GM23338 (cell line): Measurements from ENCODE around the gene GLUD1. TPM values are rescaled to one million over a fixed set of nuclear protein-coding genes. Genes with fewer than 3 reads are reported as not detected.
"Not testable (repeated sequence)": the region's sequence is repeated elsewhere in the genome, so short reads cannot be mapped to it uniquely, and the experiment has no call there.

Source experiments
- ATAC-seq: fragments of 200-7000 bp; cut with Tn5 transposase; 3 replicates; pipeline ENCODE4 v1.9.1; 2020
- DNase-seq: peaks from one replicate; pipeline ENCODE4 v3.0.0-alpha.2; 2015; ENCODE audit warnings: low spot score
- H2AFZ ChIP-seq: fragments of 200-600 bp; sonication (generic); 2 replicates; pipeline ENCODE4 v1.8.0; 2016; ENCODE audit warnings: antibody characterized with exemption, mild to moderate bottlenecking, moderate library complexity
- H3F3A ChIP-seq: fragments of 200-600 bp; sonication (generic); replicated peaks from 2 replicates; pipeline ENCODE4 v1.8.0; 2017; ENCODE audit warnings: antibody characterized with exemption, mixed run types, low read depth
- H3K27ac ChIP-seq: fragments of 200-600 bp; sonication (generic); 2 replicates; pipeline ENCODE4 v1.6.1; 2016; ENCODE audit warnings: low read depth
- H3K27me3 ChIP-seq: fragments of 200-600 bp; sonication (generic); 2 replicates; pipeline ENCODE4 v1.8.0; 2016; ENCODE audit warnings: mild to moderate bottlenecking, mixed run types, moderate library complexity; ENCODE audit not compliant: insufficient read depth
- H3K36me3 ChIP-seq: fragments of 200-600 bp; sonication (generic); 2 replicates; pipeline ENCODE4 v1.8.0; 2016; ENCODE audit warnings: mild to moderate bottlenecking; ENCODE audit not compliant: insufficient read depth
- H3K4me1 ChIP-seq: fragments of 200-600 bp; sonication (generic); 2 replicates; pipeline ENCODE4 v1.8.0; 2016; ENCODE audit warnings: mild to moderate bottlenecking, moderate library complexity; ENCODE audit not compliant: insufficient read depth
- H3K4me2 ChIP-seq: fragments of 200-600 bp; sonication (generic); 2 replicates; pipeline ENCODE4 v1.7.1; 2017; ENCODE audit warnings: mixed run types
- H3K4me3 ChIP-seq: fragments of 200-600 bp; sonication (generic); 2 replicates; pipeline ENCODE4 v1.6.1; 2016; ENCODE audit warnings: mixed run types
- H3K79me2 ChIP-seq: fragments of 200-600 bp; sonication (generic); replicated peaks from 2 replicates; pipeline ENCODE4 v1.8.0; 2017; ENCODE audit warnings: mild to moderate bottlenecking; ENCODE audit not compliant: insufficient read depth
- H3K9me2 ChIP-seq: fragments of 200-600 bp; sonication (generic); 2 replicates; pipeline ENCODE4 v1.8.0; 2017; ENCODE audit not compliant: insufficient read depth
- H4K20me1 ChIP-seq: fragments of 200-600 bp; sonication (generic); replicated peaks from 2 replicates; pipeline ENCODE4 v1.8.0; 2017; ENCODE audit warnings: mild to moderate bottlenecking; ENCODE audit not compliant: insufficient read depth
- H3K27ac Mint-ChIP-seq: 2 replicates; pipeline ENCODE4 v1.8.0; 2020; ENCODE audit warnings: inconsistent platforms, mild to moderate bottlenecking, moderate library complexity, mixed read lengths
- H3K27me3 Mint-ChIP-seq: 3 replicates; pipeline ENCODE4 v1.8.0; 2022; ENCODE audit warnings: low read depth, mild to moderate bottlenecking, moderate library complexity, mixed read lengths, inconsistent platforms; ENCODE audit not compliant: insufficient read depth, poor library complexity
- H3K36me3 Mint-ChIP-seq: 3 replicates; pipeline ENCODE4 v1.8.0; 2021; ENCODE audit warnings: low read depth, mild to moderate bottlenecking, inconsistent platforms, moderate library complexity, mixed read lengths
- H3K4me1 Mint-ChIP-seq: 3 replicates; pipeline ENCODE4 v1.8.0; 2020; ENCODE audit warnings: mild to moderate bottlenecking, inconsistent platforms, mixed read lengths
- H3K4me3 Mint-ChIP-seq: 3 replicates; pipeline ENCODE4 v1.8.0; 2021; ENCODE audit warnings: moderate library complexity, mild to moderate bottlenecking, inconsistent platforms, mixed read lengths
- H3K9me3 Mint-ChIP-seq: 3 replicates; pipeline ENCODE4 v1.8.0; 2020; ENCODE audit warnings: moderate library complexity, mild to moderate bottlenecking, inconsistent platforms, mixed read lengths
- polyA plus RNA-seq: library from polyadenylated mRNA; unstranded; fragments of >200 nt; fragmentation: Nextera tagmentation; extraction: Ambion mirVana; gene quantifications from 2 replicates; pipeline ENCODE4 v1.2.1, GENCODE V29; 2016
- total RNA-seq: library from RNA; depleted of rRNA; stranded (reverse); fragments of >200 nt; shearing (Covaris generic); gene quantifications from 2 replicates; pipeline ENCODE4 v1.2.3, GENCODE V29; 2014

GLUD1 gene
- total and polyA plus RNA-seq, 2 experiments from 2014 or later = 44.7 to 144 TPM

- not testable (repeated sequence) for DNase-seq, H3K9me3 Mint-ChIP-seq, H3K4me1 Mint-ChIP-seq, H3K4me3 ChIP-seq, H3K9me2 ChIP-seq, H3K79me2 ChIP-seq, H3K4me2 ChIP-seq, H3K27me3 Mint-ChIP-seq, H3F3A ChIP-seq, H3K4me1 ChIP-seq, ATAC-seq, H3K27me3 ChIP-seq, H3K27ac ChIP-seq, H3K4me3 Mint-ChIP-seq, H3K27ac Mint-ChIP-seq, H3K36me3 Mint-ChIP-seq, H2AFZ ChIP-seq, H3K36me3 ChIP-seq, H4K20me1 ChIP-seq
These were observed 74.6 kb downstream of the GLUD1 start, which contains the start of gene FAM25A for GRCh38 chr10:87020056-87020455. Gene FAM25A (plus strand): TSS chr10:87020294. CDS start chr10:87020325, 31 bp downstream.

- H3K27ac ChIP-seq, H3K9me3 Mint-ChIP-seq, H3K27me3 ChIP-seq, H3K27me3 Mint-ChIP-seq, H3K4me3 Mint-ChIP-seq, H2AFZ ChIP-seq, H3K4me3 ChIP-seq, ATAC-seq, H3K36me3 Mint-ChIP-seq, H3K9me2 ChIP-seq, H3K36me3 ChIP-seq, H3F3A ChIP-seq, DNase-seq, H4K20me1 ChIP-seq, H3K79me2 ChIP-seq, H3K4me2 ChIP-seq, H3K27ac Mint-ChIP-seq, H3K4me1 ChIP-seq, H3K4me1 Mint-ChIP-seq: not testable (repeated sequence)
These were observed 75.1 kb downstream of the GLUD1 start for GRCh38 chr10:87019504-87019903.

- H3K4me1 ChIP-seq, H3K4me1 Mint-ChIP-seq, H3K36me3 Mint-ChIP-seq, H2AFZ ChIP-seq, H3K79me2 ChIP-seq, H3K4me2 ChIP-seq, H3K27ac Mint-ChIP-seq, ATAC-seq, H3K27me3 ChIP-seq, H3K36me3 ChIP-seq, H3F3A ChIP-seq, H3K9me2 ChIP-seq, H3K4me3 ChIP-seq, H3K27me3 Mint-ChIP-seq, H4K20me1 ChIP-seq, H3K9me3 Mint-ChIP-seq, H3K4me3 Mint-ChIP-seq, DNase-seq, H3K27ac ChIP-seq: not testable (repeated sequence)
These were observed 75.6 kb downstream of the GLUD1 start for GRCh38 chr10:87019066-87019465.

- H3K4me2 ChIP-seq, H3K36me3 Mint-ChIP-seq, H3K4me1 ChIP-seq, H3K79me2 ChIP-seq, H3K4me3 ChIP-seq, H2AFZ ChIP-seq, H3K9me3 Mint-ChIP-seq, H3K9me2 ChIP-seq, H3K27me3 Mint-ChIP-seq, H3K27me3 ChIP-seq, H3K27ac ChIP-seq, DNase-seq, H3F3A ChIP-seq, H3K27ac Mint-ChIP-seq, H3K4me3 Mint-ChIP-seq, H4K20me1 ChIP-seq, H3K36me3 ChIP-seq, ATAC-seq, H3K4me1 Mint-ChIP-seq: not testable (repeated sequence)
These were observed 76.5 kb downstream of the GLUD1 start for GRCh38 chr10:87018127-87018526.

GRCh38 chr10:87014986-87015716, 79.5 kb downstream of the GLUD1 start:
- H3K79me2 ChIP-seq, H3K27me3 Mint-ChIP-seq, H4K20me1 ChIP-seq, H3K27ac ChIP-seq, H3K4me1 ChIP-seq, H3K4me3 Mint-ChIP-seq, H3K27me3 ChIP-seq, H3K4me3 ChIP-seq, H3K9me2 ChIP-seq, H3K36me3 ChIP-seq, H3K27ac Mint-ChIP-seq, DNase-seq, ATAC-seq, H3K4me1 Mint-ChIP-seq, H2AFZ ChIP-seq, H3F3A ChIP-seq, H3K9me3 Mint-ChIP-seq, H3K36me3 Mint-ChIP-seq, H3K4me2 ChIP-seq: not testable (repeated sequence)

- not testable (repeated sequence) for ATAC-seq, H3K27me3 ChIP-seq, H3K9me3 Mint-ChIP-seq, H3K4me1 ChIP-seq, H3K27ac Mint-ChIP-seq, H3K79me2 ChIP-seq, H3K36me3 ChIP-seq, H3K4me2 ChIP-seq, H3K4me1 Mint-ChIP-seq, H4K20me1 ChIP-seq, H3K36me3 Mint-ChIP-seq, H3K9me2 ChIP-seq, H3K27ac ChIP-seq, H3K4me3 ChIP-seq, H3K4me3 Mint-ChIP-seq, H2AFZ ChIP-seq, H3K27me3 Mint-ChIP-seq, H3F3A ChIP-seq, DNase-seq
These were observed 81.1 kb downstream of the GLUD1 start for GRCh38 chr10:87013528-87013927.
